HepG2 (cell line): Measurements from ENCODE around the gene UBL5. TPM values are rescaled to one million over a fixed set of nuclear protein-coding genes. Genes with fewer than 3 reads are reported as not detected.

Source experiments
- ATAC-seq: fragments of 200-7000 bp; cut with Tn5 transposase; 3 replicates; pipeline ENCODE4 v1.9.1; 2020; ENCODE audit warnings: mild to moderate bottlenecking, moderate library complexity
- BruUV-seq: library from RNA; stranded (reverse); fragments of 400-500 nt; replicated peaks from 2 replicates; lab custom pipeline; 2021; lab: Mats Ljungman, UMichigan
- CTCF ChIA-PET: fragments of 300-600 bp; formaldehyde crosslinking; extraction: SDS; loops from one replicate; lab custom pipeline; 2021; ENCODE audit warnings: low total read pairs, inconsistent platforms, low intra/inter-chr PET ratio; lab: Yijun Ruan, JAX
- POLR2A ChIA-PET: fragments of 350-600 bp; sonication (Branson Sonifier 250); formaldehyde crosslinking; loops from one replicate; lab custom pipeline; 2020; ENCODE audit warnings: antibody characterized with exemption, inconsistent platforms; lab: Yijun Ruan, JAX
- DNase-seq: peaks from one replicate; pipeline ENCODE4 v3.0.0-alpha.2; 2015; ENCODE audit warnings: low spot score
- FAIRE-seq: peaks from 3 replicates; lab custom pipeline; 2011; peaks lifted over from hg19 to GRCh38; lab: Jason Lieb, UNC
- H2AFZ ChIP-seq: one replicate; pipeline ENCODE4 v1.6.1; 2011; ENCODE audit warnings: low read length, inconsistent platforms
- H3K27ac ChIP-seq: fragments of 300-600 bp; 3 replicates; pipeline ENCODE4 v1.8.0; 2011; ENCODE audit warnings: mixed run types, mild to moderate bottlenecking, mixed read lengths, low read length, inconsistent platforms; ENCODE audit not compliant: insufficient read depth; ENCODE audit errors: extremely low read length
- H3K27me3 ChIP-seq, 2 experiments: fragments of 200-600 bp in 1 of 2; 2 replicates in 1 of 2; 3 replicates in 1 of 2; pipeline versions ENCODE4 v1.6.0 to v1.8.0; 2011; ENCODE audit warnings: low read length in 2 of 2, mild to moderate bottlenecking in 2 of 2, moderate library complexity in 2 of 2, inconsistent platforms in 1 of 2; ENCODE audit not compliant: insufficient read depth in 2 of 2, control insufficient read depth in 1 of 2
- H3K36me3 ChIP-seq, 2 experiments: fragments of 200-600 bp in 1 of 2; replicated peaks in 1 of 2; 2 replicates in 1 of 2; 3 replicates in 1 of 2; pipeline versions ENCODE4 v1.5.1 to v1.8.0; 2011; ENCODE audit warnings: low read length in 2 of 2, inconsistent platforms in 1 of 2; ENCODE audit not compliant: insufficient read depth in 2 of 2, control insufficient read depth in 1 of 2
- H3K4me1 ChIP-seq: 2 replicates; pipeline ENCODE4 v1.5.1; 2012; ENCODE audit warnings: low read length, inconsistent platforms; ENCODE audit not compliant: insufficient read depth
- H3K4me2 ChIP-seq: 2 replicates; pipeline ENCODE4 v1.6.0; 2011; ENCODE audit warnings: low read depth, low read length, inconsistent platforms
- H3K4me3 ChIP-seq, 3 experiments: fragments of 200-600 bp in 1 of 3; sonication (generic), shearing (Covaris generic) in 1 of 3; replicated peaks in 1 of 3; 2 replicates each; pipeline ENCODE4 v1.5.1; 2011 to 2016; ENCODE audit warnings: low read length in 3 of 3, inconsistent platforms in 2 of 3, low read depth in 2 of 3, mild to moderate bottlenecking in 2 of 3, control low read depth in 1 of 3, mixed read lengths in 1 of 3; ENCODE audit not compliant: insufficient read depth in 1 of 3
- H3K79me2 ChIP-seq: one replicate; pipeline ENCODE4 v1.6.1; 2011; ENCODE audit warnings: low read length, inconsistent platforms; ENCODE audit not compliant: insufficient read depth
- H3K9ac ChIP-seq: 2 replicates; pipeline ENCODE4 v1.6.0; 2011; ENCODE audit warnings: mild to moderate bottlenecking, low read depth, low read length, inconsistent platforms; ENCODE audit not compliant: insufficient read depth
- H3K9me3 ChIP-seq: 2 replicates; pipeline ENCODE4 v1.5.1; 2012; ENCODE audit warnings: mild to moderate bottlenecking, low read length
- H4K20me1 ChIP-seq: 2 replicates; pipeline ENCODE4 v1.6.0; 2011; ENCODE audit warnings: inconsistent platforms, mild to moderate bottlenecking, low read length, moderate library complexity; ENCODE audit not compliant: insufficient read depth
- BCL6 ChIP-seq: IDR thresholded peaks from 2 replicates; pipeline ENCODE4 v1.6.1; 2016; ENCODE audit warnings: missing genetic modification reagents, missing compliant biosample characterization
- EHMT2 ChIP-seq: fragments of 200-600 bp; sonication (generic); IDR thresholded peaks from 2 replicates; pipeline ENCODE4 v1.7.0; 2017; ENCODE audit warnings: antibody characterized with exemption, low read depth, low read length, borderline replicate concordance
- GLI4 ChIP-seq: sonication (generic); formaldehyde crosslinking; IDR thresholded peaks from 2 replicates; pipeline ENCODE4 v1.5.1; 2020; ENCODE audit warnings: missing genetic modification reagents, mild to moderate bottlenecking, moderate library complexity, borderline replicate concordance
- GTF3A ChIP-seq: sonication (generic); formaldehyde crosslinking; conservative IDR thresholded peaks from 2 replicates; pipeline ENCODE4 v1.4.0; 2020; ENCODE audit warnings: mild to moderate bottlenecking, missing genetic modification reagents
- KAT8 ChIP-seq: IDR thresholded peaks from 2 replicates; pipeline ENCODE4 v1.6.1; 2016; ENCODE audit warnings: missing genetic modification reagents, missing compliant biosample characterization
- MBNL3 ChIP-seq: fragments of 250-450 bp; sonication (Bioruptor Pico); conservative IDR thresholded peaks from 2 replicates; pipeline ENCODE4 v1.8.0; 2022; ENCODE audit warnings: mild to moderate bottlenecking, inconsistent platforms
- MED1 ChIP-seq: sonication (generic); formaldehyde crosslinking; IDR thresholded peaks from 2 replicates; pipeline ENCODE4 v1.4.0; 2020; ENCODE audit warnings: missing genetic modification reagents
- ZFX ChIP-seq: sonication (generic); formaldehyde crosslinking; IDR thresholded peaks from 2 replicates; pipeline ENCODE4 v1.4.0; 2020; ENCODE audit warnings: mild to moderate bottlenecking, low read depth, missing genetic modification reagents, moderate library complexity
- ZMAT3 ChIP-seq: sonication (generic); formaldehyde crosslinking; conservative IDR thresholded peaks from 2 replicates; pipeline ENCODE4 v1.7.0; 2021; ENCODE audit warnings: missing genetic modification reagents
- ZNF260 ChIP-seq: sonication (generic); formaldehyde crosslinking; IDR thresholded peaks from 2 replicates; pipeline ENCODE4 v1.4.0; 2020; ENCODE audit warnings: missing genetic modification reagents, low read depth, mild to moderate bottlenecking, borderline replicate concordance
- ZNF597 ChIP-seq: sonication (generic); formaldehyde crosslinking; IDR thresholded peaks from 2 replicates; pipeline ENCODE4 v1.5.0; 2020; ENCODE audit warnings: missing genetic modification reagents
- ZNF737 ChIP-seq: sonication (generic); formaldehyde crosslinking; IDR thresholded peaks from 2 replicates; pipeline ENCODE4 v1.5.0; 2020; ENCODE audit warnings: missing genetic modification reagents, mild to moderate bottlenecking, borderline replicate concordance
- ZNF749 ChIP-seq: sonication (generic); formaldehyde crosslinking; IDR thresholded peaks from 2 replicates; pipeline ENCODE4 v1.8.0; 2022; ENCODE audit warnings: mild to moderate bottlenecking, missing genetic modification reagents, moderate library complexity, borderline replicate concordance
- ZSCAN25 ChIP-seq: sonication (generic); formaldehyde crosslinking; IDR thresholded peaks from 2 replicates; pipeline ENCODE4 v1.8.0; 2022; ENCODE audit warnings: mild to moderate bottlenecking, missing genetic modification reagents
- WGBS: methylation state at CpG from one replicate; pipeline ENCODE4 v1.1.6; 2017; ENCODE audit warnings: low lambda C conversion rate; 5-methylcytosine and 5-hydroxymethylcytosine counted together
- in situ Hi-C: cut with HindIII; loops from 2 replicates; pipeline ENCODE4 v1.10.0; 2017; ENCODE audit warnings: low pct_unique_long_range_greater_than_20kb; ENCODE audit not compliant: extremely low pct_ligation_motif_present
- intact Hi-C: fragments of 100-400 bp; cut with micrococcal nuclease; formaldehyde crosslinking; loops from one replicate; pipeline ENCODE4 v1.10.0; 2022; ENCODE audit not compliant: unreplicated experiment
- polyA plus RNA-seq, 8 experiments: library from polyadenylated mRNA; depleted of rRNA in 3 of 8; stranded (reverse) in 7 of 8; unstranded in 1 of 8; fragments of >200 nt; fragmentation: Illumina TruSeq in 4 of 8; extraction: Trizol in 4 of 8; gene quantifications; 2 replicates each; pipeline versions ENCODE4 v1.2.1 to v1.2.3, GENCODE V29; 2011 to 2016; ENCODE audit warnings: low read depth in 4 of 8, missing spikeins in 1 of 8, mixed read lengths in 1 of 8; ENCODE audit not compliant: insufficient read depth in 1 of 8
- total RNA-seq, 5 experiments: library from RNA; depleted of rRNA; stranded (reverse); fragments of >200 nt; fragmentation: Illumina TruSeq; extraction: Trizol; gene quantifications; 2 replicates each; pipeline ENCODE4 v1.2.3, GENCODE V29; 2016; ENCODE audit warnings: low read depth in 1 of 5

Gene UBL5
- total and polyA plus RNA-seq, 2 of the 13 experiments (the other 11 are each of a cell fraction or from before 2014, with no cell fraction given): 373 to 487 TPM

DNA sequence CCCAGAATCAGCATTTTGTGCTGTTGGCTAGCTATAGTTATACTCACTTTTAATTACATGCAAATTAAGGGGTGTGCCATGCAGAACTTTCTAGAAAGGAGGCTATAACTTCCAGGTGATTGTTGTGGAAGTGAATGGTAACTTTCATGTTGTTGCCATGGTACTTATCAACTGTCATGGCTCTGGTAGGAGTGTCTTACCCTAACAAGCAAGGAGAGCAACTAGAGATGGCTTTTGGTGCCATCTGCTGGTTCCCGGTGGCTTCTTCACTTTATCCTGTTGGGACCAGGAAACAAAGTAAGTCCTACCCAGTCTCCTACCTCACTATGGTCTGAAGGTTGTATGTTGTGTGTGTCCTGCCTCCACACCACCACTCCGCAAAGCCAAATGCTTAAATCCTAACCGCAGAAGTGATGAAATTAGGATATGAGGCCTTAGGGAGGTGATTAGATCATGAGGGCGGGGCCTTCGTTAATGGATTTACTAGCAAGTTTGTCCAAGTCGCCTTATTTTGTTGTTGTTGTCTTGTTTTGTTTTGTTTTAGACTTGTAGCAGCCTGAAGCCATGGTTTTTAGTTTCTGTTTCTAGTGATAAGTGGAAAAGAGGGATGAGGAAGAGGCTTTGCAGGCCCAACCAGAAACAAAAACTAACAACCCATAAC lies 31.5 kb upstream of the UBL5 start (continued):
- TF ChIP-seq ZFX (no peak), ZMAT3 (CRISPR knock-in tag) (no peak), EHMT2 (no peak)

DNA sequence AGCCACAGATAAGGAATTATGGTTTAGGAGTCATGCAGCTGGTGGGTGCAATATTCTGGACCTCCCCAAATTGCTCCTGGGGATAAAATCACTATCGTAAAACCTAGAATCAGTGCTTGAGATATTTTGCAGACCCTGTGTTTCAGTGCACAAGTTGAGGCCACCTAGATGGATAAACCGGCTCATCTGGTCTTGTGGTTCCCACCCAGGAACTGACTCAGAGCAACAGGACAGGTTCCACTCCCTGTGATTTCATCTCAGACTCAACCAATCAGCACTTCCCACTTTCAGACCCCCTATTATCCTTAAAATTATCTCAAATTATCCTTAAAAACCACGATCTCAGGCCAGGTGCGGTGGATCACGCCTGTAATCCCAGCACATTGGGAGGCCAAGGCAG lies 29.8 kb upstream of the UBL5 start:
- Histone ChIP-seq H3K9me3 (no peaks in the 10 kb centered on the region), H3K27ac (no peak overlapping the region), H3K4me3 (no peak overlapping the region), H4K20me1 (no peaks in the 10 kb centered on the region), H3K4me2 (no peak overlapping the region), H3K9ac (no peak overlapping the region), H3K79me2 (no peaks in the 10 kb centered on the region), H3K27me3 (no peaks in the 10 kb centered on the region), H3K36me3 (no peaks in the 10 kb centered on the region), H3K4me1 (no peaks in the 10 kb centered on the region), H2AFZ (no peak overlapping the region)
- no peak for FAIRE-seq
- CTCF ChIA-PET: interaction anchor here (1.1 kb wide), 1 partner anchor 211 kb away, joined by 3 read pairs; no protein-coding TSS in a partner anchor
- 77% methylated on average over 5 of the region's 5 CpGs for WGBS
- intact Hi-C loops: loop anchor here (2.0 to 10.0 kb wide), 2 partner anchors 211 to 483 kb away; no protein-coding TSS in a partner anchor
- POLR2A ChIA-PET: interaction anchor here (1.4 kb wide), 1 partner anchor 21 kb away, joined by 3 read pairs; the partner anchor contains the start of gene FBXL12
- no TSS peak for BruUV-seq
- no peak for ATAC-seq
- TF ChIP-seq ZNF597 (CRISPR knock-in tag) (no peak), MBNL3 (CRISPR knock-in tag) (no peak), GLI4 (CRISPR knock-in tag) (no peak), ZNF749 (CRISPR knock-in tag) (no peak), MED1 (CRISPR knock-in tag) (no peak), ZNF737 (no peak), BCL6 (CRISPR knock-in tag) (no peak), GTF3A (CRISPR knock-in tag) (no peak), ZSCAN25 (CRISPR knock-in tag) (no peak), KAT8 (CRISPR knock-in tag) (no peak), ZNF260 (CRISPR knock-in tag) (no peak)
- no peak for DNase-seq
- in situ Hi-C loops: loop anchor here (5.0 to 25.0 kb wide), 2 partner anchors 486 to 661 kb away; partner anchors contain the start of genes OR7G3 and ZNF317
